SH-SY5Y (cell line): ENCODE measurements around the gene TRPM5.

ENCODE experiments used
- GATA2 ChIP-seq: IDR thresholded peaks from 2 replicates; pipeline ENCODE4 v1.6.1; 2011; ENCODE audit warnings: mild to moderate bottlenecking, low read depth, low read length
- GATA3 ChIP-seq: IDR thresholded peaks from 2 replicates; pipeline ENCODE4 v1.6.1; 2011; ENCODE audit warnings: low read depth, mild to moderate bottlenecking, low read length, moderate library complexity

DNA sequence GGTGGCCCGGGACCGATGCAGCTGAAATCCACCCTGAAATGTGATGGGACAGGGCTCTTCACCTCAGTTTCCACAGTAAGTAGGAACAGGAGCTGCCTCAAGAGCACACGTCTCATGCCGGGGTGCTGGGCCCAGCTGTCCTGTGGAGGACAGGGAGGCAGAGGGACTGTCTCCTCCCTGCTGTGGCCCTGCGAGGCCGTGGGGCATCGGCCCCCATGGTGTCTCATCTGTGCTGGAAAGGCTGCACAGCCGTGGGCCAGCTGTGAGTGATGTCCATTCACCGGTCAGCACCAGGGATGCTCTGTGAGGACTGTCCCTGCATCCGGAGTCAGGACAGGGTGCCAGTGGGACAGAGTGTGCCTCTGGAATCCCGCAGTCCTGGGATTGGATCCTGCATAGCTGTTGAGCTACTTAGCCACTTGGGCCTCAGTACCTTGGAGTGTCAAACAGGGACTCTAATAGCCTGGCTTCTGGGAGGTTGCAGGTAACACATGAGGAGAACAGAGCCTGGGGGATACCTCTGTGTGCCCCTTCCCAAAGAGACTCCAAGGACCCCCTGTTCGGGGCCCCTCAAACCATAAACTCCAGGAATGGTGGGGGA lies 16.5 kb downstream of the TRPM5 start:
- TF ChIP-seq GATA3: no peak
- no peak for TF ChIP-seq GATA2
